GM23338 (cell line): ENCODE measurements around the gene CYP3A5. TPM values are rescaled to one million over a fixed set of nuclear protein-coding genes. Genes with fewer than 3 reads are reported as not detected.

Source experiments
- ATAC-seq: fragments of 200-7000 bp; cut with Tn5 transposase; 3 replicates; pipeline ENCODE4 v1.9.1; 2020
- DNase-seq: peaks from one replicate; pipeline ENCODE4 v3.0.0-alpha.2; 2015; ENCODE audit warnings: low spot score
- H2AFZ ChIP-seq: fragments of 200-600 bp; sonication (generic); 2 replicates; pipeline ENCODE4 v1.8.0; 2016; ENCODE audit warnings: antibody characterized with exemption, mild to moderate bottlenecking, moderate library complexity
- H3F3A ChIP-seq: fragments of 200-600 bp; sonication (generic); replicated peaks from 2 replicates; pipeline ENCODE4 v1.8.0; 2017; ENCODE audit warnings: antibody characterized with exemption, mixed run types, low read depth
- H3K27ac ChIP-seq: fragments of 200-600 bp; sonication (generic); 2 replicates; pipeline ENCODE4 v1.6.1; 2016; ENCODE audit warnings: low read depth
- H3K27me3 ChIP-seq: fragments of 200-600 bp; sonication (generic); 2 replicates; pipeline ENCODE4 v1.8.0; 2016; ENCODE audit warnings: mild to moderate bottlenecking, mixed run types, moderate library complexity; ENCODE audit not compliant: insufficient read depth
- H3K36me3 ChIP-seq: fragments of 200-600 bp; sonication (generic); 2 replicates; pipeline ENCODE4 v1.8.0; 2016; ENCODE audit warnings: mild to moderate bottlenecking; ENCODE audit not compliant: insufficient read depth
- H3K4me1 ChIP-seq: fragments of 200-600 bp; sonication (generic); 2 replicates; pipeline ENCODE4 v1.8.0; 2016; ENCODE audit warnings: mild to moderate bottlenecking, moderate library complexity; ENCODE audit not compliant: insufficient read depth
- H3K4me2 ChIP-seq: fragments of 200-600 bp; sonication (generic); 2 replicates; pipeline ENCODE4 v1.7.1; 2017; ENCODE audit warnings: mixed run types
- H3K4me3 ChIP-seq: fragments of 200-600 bp; sonication (generic); 2 replicates; pipeline ENCODE4 v1.6.1; 2016; ENCODE audit warnings: mixed run types
- H3K79me2 ChIP-seq: fragments of 200-600 bp; sonication (generic); replicated peaks from 2 replicates; pipeline ENCODE4 v1.8.0; 2017; ENCODE audit warnings: mild to moderate bottlenecking; ENCODE audit not compliant: insufficient read depth
- H3K9me2 ChIP-seq: fragments of 200-600 bp; sonication (generic); 2 replicates; pipeline ENCODE4 v1.8.0; 2017; ENCODE audit not compliant: insufficient read depth
- H4K20me1 ChIP-seq: fragments of 200-600 bp; sonication (generic); replicated peaks from 2 replicates; pipeline ENCODE4 v1.8.0; 2017; ENCODE audit warnings: mild to moderate bottlenecking; ENCODE audit not compliant: insufficient read depth
- H3K27ac Mint-ChIP-seq: 2 replicates; pipeline ENCODE4 v1.8.0; 2020; ENCODE audit warnings: inconsistent platforms, mild to moderate bottlenecking, moderate library complexity, mixed read lengths
- H3K27me3 Mint-ChIP-seq: 3 replicates; pipeline ENCODE4 v1.8.0; 2022; ENCODE audit warnings: low read depth, mild to moderate bottlenecking, moderate library complexity, mixed read lengths, inconsistent platforms; ENCODE audit not compliant: insufficient read depth, poor library complexity
- H3K36me3 Mint-ChIP-seq: 3 replicates; pipeline ENCODE4 v1.8.0; 2021; ENCODE audit warnings: low read depth, mild to moderate bottlenecking, inconsistent platforms, moderate library complexity, mixed read lengths
- H3K4me1 Mint-ChIP-seq: 3 replicates; pipeline ENCODE4 v1.8.0; 2020; ENCODE audit warnings: mild to moderate bottlenecking, inconsistent platforms, mixed read lengths
- H3K4me3 Mint-ChIP-seq: 3 replicates; pipeline ENCODE4 v1.8.0; 2021; ENCODE audit warnings: moderate library complexity, mild to moderate bottlenecking, inconsistent platforms, mixed read lengths
- H3K9me3 Mint-ChIP-seq: 3 replicates; pipeline ENCODE4 v1.8.0; 2020; ENCODE audit warnings: moderate library complexity, mild to moderate bottlenecking, inconsistent platforms, mixed read lengths
- CREB1 ChIP-seq: fragments of 250-450 bp; sonication (Bioruptor Pico); IDR thresholded peaks from 2 replicates; pipeline ENCODE4 v1.5.0; 2020; ENCODE audit warnings: low read depth, mild to moderate bottlenecking, moderate library complexity
- EZH2 ChIP-seq: fragments of 200-600 bp; sonication (generic); IDR thresholded peaks from one replicate; pipeline ENCODE4 v1.8.0; 2017; ENCODE audit warnings: antibody characterized with exemption, mild to moderate bottlenecking, low read depth; ENCODE audit not compliant: unreplicated experiment
- EZH2phosphoT487 ChIP-seq: fragments of 200-600 bp; sonication (generic); IDR thresholded peaks from one replicate; pipeline ENCODE4 v1.8.1; 2018; ENCODE audit warnings: antibody characterized with exemption; ENCODE audit not compliant: unreplicated experiment
- NANOG ChIP-seq: IDR thresholded peaks from 2 replicates; pipeline ENCODE4 v1.6.1; 2016; ENCODE audit warnings: antibody characterized with exemption, borderline replicate concordance
- POLR2AphosphoS5 ChIP-seq: IDR thresholded peaks from 2 replicates; pipeline ENCODE4 v1.6.1; 2016; ENCODE audit warnings: antibody characterized with exemption, low read depth
- STAT1 ChIP-seq: IDR thresholded peaks from one replicate; pipeline ENCODE4 v1.6.1; 2016; ENCODE audit warnings: antibody characterized with exemption; ENCODE audit not compliant: unreplicated experiment
- ZNF114 ChIP-seq: fragments of 250-450 bp; sonication (Bioruptor Pico); IDR thresholded peaks from 2 replicates; pipeline ENCODE4 v1.5.0; 2020; ENCODE audit warnings: mild to moderate bottlenecking, moderate library complexity
- ZNF331 ChIP-seq: fragments of 250-450 bp; sonication (Bioruptor Pico); IDR thresholded peaks from 2 replicates; pipeline ENCODE4 v1.5.0; 2020; ENCODE audit warnings: low read depth, mild to moderate bottlenecking, moderate library complexity
- polyA plus RNA-seq: library from polyadenylated mRNA; unstranded; fragments of >200 nt; fragmentation: Nextera tagmentation; extraction: Ambion mirVana; gene quantifications from 2 replicates; pipeline ENCODE4 v1.2.1, GENCODE V29; 2016
- total RNA-seq: library from RNA; depleted of rRNA; stranded (reverse); fragments of >200 nt; shearing (Covaris generic); gene quantifications from 2 replicates; pipeline ENCODE4 v1.2.3, GENCODE V29; 2014
- TF ChIP-seq, protein P1 (sequence below): fragments of 250-450 bp; sonication (Bioruptor Pico); IDR thresholded peaks from 2 replicates; pipeline ENCODE4 v1.5.0; 2020; ENCODE audit warnings: mild to moderate bottlenecking, moderate library complexity
- TF ChIP-seq, protein P2 (sequence below), 2 experiments: fragments of 200-600 bp in 1 of 2; sonication (generic) in 1 of 2; conservative IDR thresholded peaks; 2 replicates each; pipeline versions ENCODE4 v1.5.1 to v1.6.1; 2016 to 2017; ENCODE audit warnings: antibody characterized with exemption in 2 of 2, low read depth in 2 of 2, mild to moderate bottlenecking in 2 of 2, moderate library complexity in 1 of 2
- TF ChIP-seq, protein P3 (sequence below): IDR thresholded peaks from one replicate; pipeline ENCODE4 v1.6.1; 2018; ENCODE audit warnings: antibody characterized with exemption; ENCODE audit not compliant: unreplicated experiment

Gene CYP3A5
- total and polyA plus RNA-seq, 2 experiments from 2014 or later: 1.2 TPM; not detected in 1

DNA sequence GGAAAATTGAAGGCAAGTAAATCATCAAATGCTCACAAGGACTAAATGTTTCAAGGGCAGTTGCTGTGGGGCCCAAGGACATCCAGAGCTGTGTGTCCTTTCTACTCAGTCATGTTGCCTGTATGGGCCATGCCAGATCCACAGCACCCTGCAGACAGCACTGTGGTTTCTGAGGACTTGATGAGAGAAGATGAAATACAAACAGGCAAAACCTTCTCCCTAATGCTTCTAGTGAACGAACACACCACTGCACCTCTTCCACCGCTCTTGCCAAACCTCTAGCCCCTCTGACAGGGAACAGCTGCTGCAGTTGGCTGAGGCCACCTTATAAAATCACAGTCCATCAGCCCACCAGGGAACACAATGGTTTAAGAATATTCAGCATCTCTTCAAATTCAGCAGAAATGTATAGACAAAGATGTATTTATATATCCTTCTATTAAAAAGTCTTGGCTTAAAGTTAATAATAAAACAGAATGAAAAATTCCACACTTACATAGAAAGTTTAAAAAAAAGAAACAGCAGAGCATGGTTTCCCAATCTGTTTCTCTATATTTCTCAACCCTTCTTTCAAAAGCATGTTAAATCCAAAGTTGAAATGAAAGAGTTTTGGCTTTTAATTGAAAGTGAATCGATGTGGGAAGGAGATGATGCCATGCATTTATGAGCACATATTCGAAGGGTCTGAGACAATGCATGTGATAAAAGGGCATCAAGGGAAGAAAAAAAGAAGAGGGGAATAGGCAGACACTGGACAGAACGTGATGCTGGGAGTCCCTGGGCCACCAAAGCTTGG lies 41.2 kb upstream of the CYP3A5 start (continued):
- TF ChIP-seq NANOG: no peak
- TF ChIP-seq, protein P1, sequence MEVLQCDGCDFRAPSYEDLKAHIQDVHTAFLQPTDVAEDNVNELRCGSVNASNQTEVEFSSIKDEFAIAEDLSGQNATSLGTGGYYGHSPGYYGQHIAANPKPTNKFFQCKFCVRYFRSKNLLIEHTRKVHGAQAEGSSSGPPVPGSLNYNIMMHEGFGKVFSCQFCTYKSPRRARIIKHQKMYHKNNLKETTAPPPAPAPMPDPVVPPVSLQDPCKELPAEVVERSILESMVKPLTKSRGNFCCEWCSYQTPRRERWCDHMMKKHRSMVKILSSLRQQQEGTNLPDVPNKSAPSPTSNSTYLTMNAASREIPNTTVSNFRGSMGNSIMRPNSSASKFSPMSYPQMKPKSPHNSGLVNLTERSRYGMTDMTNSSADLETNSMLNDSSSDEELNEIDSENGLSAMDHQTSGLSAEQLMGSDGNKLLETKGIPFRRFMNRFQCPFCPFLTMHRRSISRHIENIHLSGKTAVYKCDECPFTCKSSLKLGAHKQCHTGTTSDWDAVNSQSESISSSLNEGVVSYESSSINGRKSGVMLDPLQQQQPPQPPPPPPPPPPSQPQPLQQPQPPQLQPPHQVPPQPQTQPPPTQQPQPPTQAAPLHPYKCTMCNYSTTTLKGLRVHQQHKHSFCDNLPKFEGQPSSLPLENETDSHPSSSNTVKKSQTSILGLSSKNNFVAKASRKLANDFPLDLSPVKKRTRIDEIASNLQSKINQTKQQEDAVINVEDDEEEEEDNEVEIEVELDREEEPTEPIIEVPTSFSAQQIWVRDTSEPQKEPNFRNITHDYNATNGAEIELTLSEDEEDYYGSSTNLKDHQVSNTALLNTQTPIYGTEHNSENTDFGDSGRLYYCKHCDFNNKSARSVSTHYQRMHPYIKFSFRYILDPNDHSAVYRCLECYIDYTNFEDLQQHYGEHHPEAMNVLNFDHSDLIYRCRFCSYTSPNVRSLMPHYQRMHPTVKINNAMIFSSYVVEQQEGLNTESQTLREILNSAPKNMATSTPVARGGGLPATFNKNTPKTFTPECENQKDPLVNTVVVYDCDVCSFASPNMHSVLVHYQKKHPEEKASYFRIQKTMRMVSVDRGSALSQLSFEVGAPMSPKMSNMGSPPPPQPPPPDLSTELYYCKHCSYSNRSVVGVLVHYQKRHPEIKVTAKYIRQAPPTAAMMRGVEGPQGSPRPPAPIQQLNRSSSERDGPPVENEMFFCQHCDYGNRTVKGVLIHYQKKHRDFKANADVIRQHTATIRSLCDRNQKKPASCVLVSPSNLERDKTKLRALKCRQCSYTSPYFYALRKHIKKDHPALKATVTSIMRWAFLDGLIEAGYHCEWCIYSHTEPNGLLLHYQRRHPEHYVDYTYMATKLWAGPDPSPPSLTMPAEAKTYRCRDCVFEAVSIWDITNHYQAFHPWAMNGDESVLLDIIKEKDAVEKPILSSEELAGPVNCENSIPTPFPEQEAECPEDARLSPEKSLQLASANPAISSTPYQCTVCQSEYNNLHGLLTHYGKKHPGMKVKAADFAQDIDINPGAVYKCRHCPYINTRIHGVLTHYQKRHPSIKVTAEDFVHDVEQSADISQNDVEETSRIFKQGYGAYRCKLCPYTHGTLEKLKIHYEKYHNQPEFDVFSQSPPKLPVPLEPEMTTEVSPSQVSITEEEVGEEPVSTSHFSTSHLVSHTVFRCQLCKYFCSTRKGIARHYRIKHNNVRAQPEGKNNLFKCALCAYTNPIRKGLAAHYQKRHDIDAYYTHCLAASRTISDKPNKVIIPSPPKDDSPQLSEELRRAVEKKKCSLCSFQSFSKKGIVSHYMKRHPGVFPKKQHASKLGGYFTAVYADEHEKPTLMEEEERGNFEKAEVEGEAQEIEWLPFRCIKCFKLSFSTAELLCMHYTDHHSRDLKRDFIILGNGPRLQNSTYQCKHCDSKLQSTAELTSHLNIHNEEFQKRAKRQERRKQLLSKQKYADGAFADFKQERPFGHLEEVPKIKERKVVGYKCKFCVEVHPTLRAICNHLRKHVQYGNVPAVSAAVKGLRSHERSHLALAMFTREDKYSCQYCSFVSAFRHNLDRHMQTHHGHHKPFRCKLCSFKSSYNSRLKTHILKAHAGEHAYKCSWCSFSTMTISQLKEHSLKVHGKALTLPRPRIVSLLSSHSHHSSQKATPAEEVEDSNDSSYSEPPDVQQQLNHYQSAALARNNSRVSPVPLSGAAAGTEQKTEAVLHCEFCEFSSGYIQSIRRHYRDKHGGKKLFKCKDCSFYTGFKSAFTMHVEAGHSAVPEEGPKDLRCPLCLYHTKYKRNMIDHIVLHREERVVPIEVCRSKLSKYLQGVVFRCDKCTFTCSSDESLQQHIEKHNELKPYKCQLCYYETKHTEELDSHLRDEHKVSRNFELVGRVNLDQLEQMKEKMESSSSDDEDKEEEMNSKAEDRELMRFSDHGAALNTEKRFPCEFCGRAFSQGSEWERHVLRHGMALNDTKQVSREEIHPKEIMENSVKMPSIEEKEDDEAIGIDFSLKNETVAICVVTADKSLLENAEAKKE: no peak

DNA sequence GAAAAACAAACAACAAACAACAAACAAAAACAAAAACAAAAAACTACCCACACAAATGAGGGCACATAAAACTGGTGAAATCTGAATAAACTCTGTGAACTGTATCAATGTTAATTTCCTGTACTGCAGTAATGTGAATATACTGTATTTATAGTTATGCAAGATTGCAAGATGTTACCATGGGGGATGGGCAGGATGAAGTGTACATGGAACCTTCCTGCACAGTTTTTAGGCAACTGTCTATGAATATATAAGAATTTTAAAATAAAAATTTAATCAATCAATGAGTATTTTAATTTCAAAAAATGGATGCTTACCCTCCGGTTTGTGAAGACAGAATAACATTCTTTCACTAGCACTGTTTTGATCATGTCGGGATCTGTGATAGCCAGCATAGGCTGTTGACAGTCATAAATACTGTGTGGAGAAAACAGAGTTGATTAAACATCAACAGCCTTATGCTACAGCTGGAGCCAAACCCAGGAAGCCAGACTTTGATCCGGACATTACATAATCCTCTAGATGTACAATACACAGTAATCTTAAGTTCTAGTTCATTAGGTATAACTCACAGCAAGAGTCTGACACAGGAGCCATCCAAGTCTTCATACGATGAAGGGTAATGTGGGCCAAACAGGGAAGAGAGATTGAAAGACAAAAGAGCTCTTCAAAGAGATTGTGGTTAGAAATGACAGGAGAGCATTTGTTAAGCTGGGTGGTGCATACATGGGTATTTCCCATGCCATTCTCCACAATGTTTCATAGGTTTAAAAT lies 40.4 kb upstream of the CYP3A5 start:
- no peak overlapping the region for H2AFZ ChIP-seq
- H3K4me2 ChIP-seq: no peak overlapping the region
- Mint-ChIP-seq H3K36me3 (no peaks in the 10 kb centered on the region), H3K27me3 (no peaks in the 10 kb centered on the region), H3K9me3 (no peaks in the 10 kb centered on the region; the same call in 2 of the 3 replicates), H3K4me1 (no peaks in the 10 kb centered on the region), H3K27ac (no peak overlapping the region), H3K4me3 (no peak overlapping the region)
- DNase-seq (no peak), ATAC-seq (no peak)
- no peak overlapping the region for H3K27ac ChIP-seq
- H3K36me3 ChIP-seq: no peaks in the 10 kb centered on the region
- no peaks in the 10 kb centered on the region for H3F3A ChIP-seq
- no peak overlapping the region for H3K4me3 ChIP-seq
- no peaks in the 10 kb centered on the region for H3K4me1 ChIP-seq
- H4K20me1 ChIP-seq: no peaks in the 10 kb centered on the region
- H3K27me3 ChIP-seq: no peaks in the 10 kb centered on the region
- no peaks in the 10 kb centered on the region for H3K79me2 ChIP-seq
- no peaks in the 10 kb centered on the region; the same call in 1 of the 2 replicates for H3K9me2 ChIP-seq
- no peak for TF ChIP-seq EZH2phosphoT487
- no peak for TF ChIP-seq EZH2
- no peak for TF ChIP-seq STAT1
- TF ChIP-seq, protein P2, sequence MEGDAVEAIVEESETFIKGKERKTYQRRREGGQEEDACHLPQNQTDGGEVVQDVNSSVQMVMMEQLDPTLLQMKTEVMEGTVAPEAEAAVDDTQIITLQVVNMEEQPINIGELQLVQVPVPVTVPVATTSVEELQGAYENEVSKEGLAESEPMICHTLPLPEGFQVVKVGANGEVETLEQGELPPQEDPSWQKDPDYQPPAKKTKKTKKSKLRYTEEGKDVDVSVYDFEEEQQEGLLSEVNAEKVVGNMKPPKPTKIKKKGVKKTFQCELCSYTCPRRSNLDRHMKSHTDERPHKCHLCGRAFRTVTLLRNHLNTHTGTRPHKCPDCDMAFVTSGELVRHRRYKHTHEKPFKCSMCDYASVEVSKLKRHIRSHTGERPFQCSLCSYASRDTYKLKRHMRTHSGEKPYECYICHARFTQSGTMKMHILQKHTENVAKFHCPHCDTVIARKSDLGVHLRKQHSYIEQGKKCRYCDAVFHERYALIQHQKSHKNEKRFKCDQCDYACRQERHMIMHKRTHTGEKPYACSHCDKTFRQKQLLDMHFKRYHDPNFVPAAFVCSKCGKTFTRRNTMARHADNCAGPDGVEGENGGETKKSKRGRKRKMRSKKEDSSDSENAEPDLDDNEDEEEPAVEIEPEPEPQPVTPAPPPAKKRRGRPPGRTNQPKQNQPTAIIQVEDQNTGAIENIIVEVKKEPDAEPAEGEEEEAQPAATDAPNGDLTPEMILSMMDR (conservative IDR thresholded peaks at IDR 0.05; ENCODE audit: low read depth in 2 of 2): no peak
- TF ChIP-seq POLR2AphosphoS5: no peak
- TF ChIP-seq ZNF114 (CRISPR knock-in tag): no peak
- TF ChIP-seq ZNF331 (CRISPR knock-in tag): no peak
- TF ChIP-seq, protein P3, sequence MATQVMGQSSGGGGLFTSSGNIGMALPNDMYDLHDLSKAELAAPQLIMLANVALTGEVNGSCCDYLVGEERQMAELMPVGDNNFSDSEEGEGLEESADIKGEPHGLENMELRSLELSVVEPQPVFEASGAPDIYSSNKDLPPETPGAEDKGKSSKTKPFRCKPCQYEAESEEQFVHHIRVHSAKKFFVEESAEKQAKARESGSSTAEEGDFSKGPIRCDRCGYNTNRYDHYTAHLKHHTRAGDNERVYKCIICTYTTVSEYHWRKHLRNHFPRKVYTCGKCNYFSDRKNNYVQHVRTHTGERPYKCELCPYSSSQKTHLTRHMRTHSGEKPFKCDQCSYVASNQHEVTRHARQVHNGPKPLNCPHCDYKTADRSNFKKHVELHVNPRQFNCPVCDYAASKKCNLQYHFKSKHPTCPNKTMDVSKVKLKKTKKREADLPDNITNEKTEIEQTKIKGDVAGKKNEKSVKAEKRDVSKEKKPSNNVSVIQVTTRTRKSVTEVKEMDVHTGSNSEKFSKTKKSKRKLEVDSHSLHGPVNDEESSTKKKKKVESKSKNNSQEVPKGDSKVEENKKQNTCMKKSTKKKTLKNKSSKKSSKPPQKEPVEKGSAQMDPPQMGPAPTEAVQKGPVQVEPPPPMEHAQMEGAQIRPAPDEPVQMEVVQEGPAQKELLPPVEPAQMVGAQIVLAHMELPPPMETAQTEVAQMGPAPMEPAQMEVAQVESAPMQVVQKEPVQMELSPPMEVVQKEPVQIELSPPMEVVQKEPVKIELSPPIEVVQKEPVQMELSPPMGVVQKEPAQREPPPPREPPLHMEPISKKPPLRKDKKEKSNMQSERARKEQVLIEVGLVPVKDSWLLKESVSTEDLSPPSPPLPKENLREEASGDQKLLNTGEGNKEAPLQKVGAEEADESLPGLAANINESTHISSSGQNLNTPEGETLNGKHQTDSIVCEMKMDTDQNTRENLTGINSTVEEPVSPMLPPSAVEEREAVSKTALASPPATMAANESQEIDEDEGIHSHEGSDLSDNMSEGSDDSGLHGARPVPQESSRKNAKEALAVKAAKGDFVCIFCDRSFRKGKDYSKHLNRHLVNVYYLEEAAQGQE: no peak
- no peak for TF ChIP-seq CREB1 (CRISPR knock-in tag)
